Lower leg skin (tissue), 3 donors: Measurements from ENCODE around the gene PRKCZ.

ENCODE experiments used
- POLR2A ChIP-seq, 2 donors: fragments of 450-650 bp; IDR thresholded peaks; one replicate each; pipeline ENCODE4 v1.6.1; 2016 to 2017; ENCODE audit warnings: antibody characterized with exemption in 2 of 2, mild to moderate bottlenecking in 1 of 2, moderate library complexity in 1 of 2
- TF ChIP-seq, protein P1 (sequence below), 3 donors: fragments of 450-650 bp; IDR thresholded peaks; one replicate each; pipeline ENCODE4 v1.5.1; 2016; ENCODE audit warnings: antibody characterized with exemption in 3 of 3, mild to moderate bottlenecking in 3 of 3, moderate library complexity in 2 of 3

DNA sequence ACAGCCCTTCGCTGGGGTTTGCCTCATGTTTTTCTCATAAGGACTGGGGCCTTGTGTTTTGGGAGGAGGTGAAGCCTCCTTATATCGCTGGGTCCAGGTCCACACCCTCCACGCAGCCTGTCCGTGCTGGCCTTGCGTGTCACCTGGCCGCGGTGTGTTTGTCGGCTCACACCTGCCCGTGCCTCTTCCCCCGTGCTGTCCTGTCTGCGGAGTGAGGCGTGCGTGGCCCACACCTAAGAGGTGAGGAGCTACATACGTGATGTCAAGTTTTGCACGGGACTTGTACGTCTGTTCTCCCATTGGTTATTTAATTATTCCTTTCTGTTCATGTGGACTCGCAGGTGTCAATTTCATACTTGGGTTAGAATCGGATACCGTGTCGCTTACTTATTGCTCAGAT is 30.7 kb downstream of the PRKCZ start:
- TF ChIP-seq, protein P1, sequence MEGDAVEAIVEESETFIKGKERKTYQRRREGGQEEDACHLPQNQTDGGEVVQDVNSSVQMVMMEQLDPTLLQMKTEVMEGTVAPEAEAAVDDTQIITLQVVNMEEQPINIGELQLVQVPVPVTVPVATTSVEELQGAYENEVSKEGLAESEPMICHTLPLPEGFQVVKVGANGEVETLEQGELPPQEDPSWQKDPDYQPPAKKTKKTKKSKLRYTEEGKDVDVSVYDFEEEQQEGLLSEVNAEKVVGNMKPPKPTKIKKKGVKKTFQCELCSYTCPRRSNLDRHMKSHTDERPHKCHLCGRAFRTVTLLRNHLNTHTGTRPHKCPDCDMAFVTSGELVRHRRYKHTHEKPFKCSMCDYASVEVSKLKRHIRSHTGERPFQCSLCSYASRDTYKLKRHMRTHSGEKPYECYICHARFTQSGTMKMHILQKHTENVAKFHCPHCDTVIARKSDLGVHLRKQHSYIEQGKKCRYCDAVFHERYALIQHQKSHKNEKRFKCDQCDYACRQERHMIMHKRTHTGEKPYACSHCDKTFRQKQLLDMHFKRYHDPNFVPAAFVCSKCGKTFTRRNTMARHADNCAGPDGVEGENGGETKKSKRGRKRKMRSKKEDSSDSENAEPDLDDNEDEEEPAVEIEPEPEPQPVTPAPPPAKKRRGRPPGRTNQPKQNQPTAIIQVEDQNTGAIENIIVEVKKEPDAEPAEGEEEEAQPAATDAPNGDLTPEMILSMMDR (IDR thresholded peaks at IDR 0.05), result no peak
- TF ChIP-seq POLR2A (IDR thresholded peaks at IDR 0.05), result no peak
